GM15510 (cell line): ENCODE data around the gene ACTG1.

Experiments
- POLR2A ChIP-seq: IDR thresholded peaks from 3 replicates; pipeline ENCODE4 v1.6.1; 2011; ENCODE audit warnings: borderline replicate concordance; ENCODE audit not compliant: insufficient read length; ENCODE audit errors: extremely low read depth

The ACTG1 gene

GRCh38 chr17:81503619-81504018 lies 9.0 kb downstream of the ACTG1 start:
- no peak for TF ChIP-seq POLR2A

- no peak for TF ChIP-seq POLR2A
These were observed 10.1 kb downstream of the ACTG1 start for GRCh38 chr17:81502471-81503017.

DNA sequence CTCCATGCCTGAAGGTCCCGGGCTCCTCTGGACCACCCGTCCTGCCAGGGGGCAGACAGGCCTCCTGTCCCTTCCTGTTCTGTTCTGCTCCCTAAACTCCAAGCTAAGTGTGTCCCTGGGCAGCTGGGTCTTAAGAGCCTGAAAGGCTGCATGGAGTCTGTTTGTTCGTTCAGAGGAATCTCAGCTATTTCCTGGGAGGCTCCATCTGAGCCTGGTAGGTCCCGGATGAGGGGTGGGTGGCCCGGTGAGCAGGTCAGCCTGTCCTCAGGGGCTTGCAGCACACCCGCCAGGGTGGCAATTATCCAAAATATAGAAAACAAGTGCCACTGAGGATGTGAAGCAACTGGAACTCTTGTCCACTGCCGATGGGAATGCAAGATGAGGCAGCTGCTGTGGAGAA lies 12.6 kb downstream of the ACTG1 start:
- no peak for TF ChIP-seq POLR2A

DNA sequence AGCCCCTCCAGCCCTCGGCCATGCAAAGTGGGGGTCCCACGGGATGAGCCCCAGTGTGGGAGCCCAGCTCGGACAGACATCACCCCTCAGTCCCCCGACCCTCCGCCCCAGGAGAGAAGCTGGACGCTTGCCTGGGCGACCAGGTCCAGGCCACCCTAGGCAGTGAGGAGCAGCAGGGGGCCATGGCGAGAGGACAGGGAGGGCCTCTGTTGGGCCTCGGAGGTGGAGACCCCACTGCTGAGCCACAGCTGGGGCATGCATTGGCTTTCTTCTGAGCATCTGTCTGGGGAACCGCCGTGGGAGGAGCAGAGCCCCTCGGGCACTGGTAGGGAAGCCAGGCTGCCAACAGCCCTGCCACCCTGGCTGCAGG lies 13.0 kb downstream of the ACTG1 start:
- TF ChIP-seq POLR2A = no peak

DNA sequence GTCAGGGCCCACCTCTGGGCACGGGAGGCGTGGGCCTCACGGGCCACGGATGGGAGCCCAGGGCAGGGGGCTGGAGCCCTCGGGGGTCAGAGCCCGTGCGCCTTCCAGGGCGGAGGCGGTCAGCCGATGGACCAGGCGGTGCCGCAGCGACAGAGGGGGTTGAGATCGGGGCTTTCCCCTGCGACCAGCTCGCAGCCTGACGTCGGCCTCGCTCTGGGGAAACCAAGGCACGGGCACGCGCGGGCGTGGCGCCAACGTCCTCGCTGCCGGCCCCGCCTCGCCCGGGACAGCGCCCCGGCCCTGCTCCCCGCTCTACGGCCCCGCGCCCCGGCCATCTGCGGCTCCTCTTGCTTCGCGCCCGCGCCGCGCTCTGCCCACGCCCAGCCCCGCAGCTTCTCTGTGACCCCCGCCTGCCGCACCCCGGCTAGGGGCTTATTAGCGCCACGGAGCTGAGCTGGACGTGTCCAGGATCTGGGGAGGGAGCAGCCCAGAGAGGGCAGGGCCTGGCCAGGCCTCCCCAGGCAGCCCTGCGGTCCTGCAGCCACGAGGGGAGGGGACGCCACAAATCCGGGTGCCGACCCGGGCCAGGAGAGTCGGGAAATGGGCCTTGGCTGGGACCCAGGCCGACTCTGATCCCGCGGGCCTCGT lies 13.5 kb downstream of the ACTG1 start:
- no peak for TF ChIP-seq POLR2A

DNA sequence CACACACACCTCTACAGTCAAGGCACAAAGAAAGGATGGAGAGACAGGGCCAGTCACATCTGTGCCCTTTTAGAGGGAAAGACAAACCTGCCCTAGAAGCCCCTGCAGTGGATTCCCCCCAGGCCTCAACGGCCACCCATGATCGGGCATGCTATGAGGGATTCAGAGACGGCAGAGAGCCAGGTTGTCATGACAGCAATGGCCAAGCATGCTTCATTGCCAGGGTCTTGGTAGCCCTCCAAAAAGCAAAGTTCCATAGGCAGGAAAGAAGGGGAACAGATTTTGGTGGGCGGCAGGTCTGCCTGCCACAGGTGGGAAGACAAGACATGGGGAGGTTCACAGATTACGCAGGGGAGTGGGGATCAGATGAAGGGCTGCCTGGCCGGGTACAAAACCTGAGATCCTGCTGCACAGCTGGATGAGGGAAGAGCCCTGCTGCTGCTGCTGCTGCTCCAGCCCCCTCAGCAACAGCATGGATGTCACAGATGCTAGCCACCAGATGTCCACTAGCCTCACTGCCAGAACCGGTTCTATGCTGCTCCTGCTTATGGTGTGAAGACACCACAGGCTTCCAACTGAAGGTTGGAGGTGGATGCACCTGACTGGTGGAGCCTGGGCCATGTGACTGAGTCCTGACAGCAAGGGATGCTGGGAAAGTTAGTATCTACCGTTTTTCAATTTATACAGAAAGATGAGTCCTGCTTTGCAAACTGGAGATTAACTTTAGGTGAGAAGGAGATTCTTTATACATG lies 17.8 kb downstream of the ACTG1 start:
- no peak for TF ChIP-seq POLR2A

- no peak for TF ChIP-seq POLR2A
These were observed 19.2 kb downstream of the ACTG1 start for GRCh38 chr17:81493198-81494038.

- no peak for TF ChIP-seq POLR2A
These were observed 19.9 kb downstream of the ACTG1 start for GRCh38 chr17:81492706-81493105.

- no peak for TF ChIP-seq POLR2A
These were observed 20.4 kb downstream of the ACTG1 start for GRCh38 chr17:81492202-81492601.

DNA sequence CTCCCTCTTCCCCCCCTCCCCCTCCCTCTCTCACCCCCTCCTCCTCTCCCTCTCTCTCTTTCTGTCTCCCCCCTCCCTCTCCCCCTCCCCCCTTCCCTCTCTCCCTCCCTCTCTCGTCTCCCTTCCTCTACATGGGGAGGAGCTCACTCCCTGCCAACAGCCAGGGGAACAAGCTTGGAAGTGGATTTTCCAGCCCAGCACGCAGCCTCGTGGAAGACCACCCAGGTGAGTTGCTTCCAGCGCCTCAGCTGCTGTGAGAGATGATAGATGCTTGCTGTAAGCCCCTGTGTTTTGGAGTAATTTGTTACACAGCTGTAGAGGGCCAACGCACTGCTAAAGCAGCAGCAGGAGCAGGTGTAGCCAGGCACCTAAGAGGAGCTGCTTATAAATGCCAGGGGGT lies 20.8 kb downstream of the ACTG1 start:
- TF ChIP-seq POLR2A = no peak

DNA sequence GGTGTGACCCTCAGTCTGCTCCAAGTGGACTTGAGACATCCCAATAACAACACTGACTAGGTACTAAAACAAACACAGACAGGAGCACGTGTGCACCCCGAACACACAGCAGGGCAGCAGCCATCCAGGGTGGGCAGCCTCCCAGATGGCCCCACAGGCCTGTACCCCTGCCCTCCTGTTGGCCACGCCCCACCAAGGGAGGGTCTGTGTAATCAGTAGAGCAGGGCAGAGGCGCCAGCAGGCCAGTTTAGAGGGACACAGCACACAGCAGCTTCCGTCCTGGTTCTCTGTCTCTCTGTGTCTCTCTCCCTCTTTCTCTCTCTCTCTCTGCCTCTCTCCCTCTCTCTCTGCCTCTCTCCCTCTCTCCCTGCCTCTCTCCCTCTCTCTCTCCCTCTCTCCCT lies 21.4 kb downstream of the ACTG1 start:
- TF ChIP-seq POLR2A = no peak

- no peak for TF ChIP-seq POLR2A
These were observed 22.3 kb downstream of the ACTG1 start for GRCh38 chr17:81489998-81490992.

DNA sequence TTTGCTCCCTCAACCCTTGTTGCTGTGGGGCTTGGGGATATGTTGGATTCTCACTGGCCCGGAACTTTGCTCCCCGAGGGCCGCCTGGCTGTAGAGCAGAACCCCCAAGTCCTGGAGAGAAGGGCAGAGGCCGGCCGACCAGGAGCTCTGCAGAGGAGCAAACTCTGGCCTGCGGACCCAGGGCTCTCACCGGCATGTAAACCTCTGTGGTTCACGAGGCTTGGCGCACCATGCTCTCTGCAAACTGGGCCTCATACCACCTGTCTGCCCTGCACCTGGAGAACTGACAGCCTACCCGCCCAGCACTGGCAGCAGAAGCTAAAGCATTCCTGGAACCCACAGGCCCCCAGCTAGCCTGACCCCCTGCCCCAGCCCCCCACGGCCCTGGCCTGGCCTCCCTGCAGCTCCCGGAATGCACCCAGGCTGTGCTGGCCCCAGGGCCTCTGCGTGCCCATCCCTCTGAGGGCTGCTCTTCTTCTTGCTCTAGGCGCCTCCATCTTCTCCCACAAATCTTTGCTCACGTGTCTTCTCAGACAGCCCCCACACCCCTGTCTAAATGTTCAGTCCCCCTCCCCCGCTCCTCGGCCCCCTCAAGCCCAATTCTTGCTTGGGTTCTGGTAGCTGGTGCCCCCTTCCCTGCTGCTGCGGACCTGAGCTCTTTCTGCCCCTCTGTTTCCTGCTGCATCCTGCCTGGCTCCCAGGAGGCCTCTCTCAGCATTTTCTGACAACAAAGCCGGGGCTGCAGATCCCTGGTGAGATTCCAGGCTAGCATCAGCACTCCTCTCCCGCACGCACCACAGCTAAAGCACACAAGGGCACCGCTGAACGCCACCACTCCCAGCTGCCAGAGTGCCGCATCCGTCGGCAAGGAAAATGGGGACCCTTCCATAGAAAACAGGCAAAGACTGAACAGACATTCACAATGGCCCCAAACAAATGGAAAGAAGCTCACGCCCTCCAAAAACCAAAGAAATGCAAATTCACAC lies 23.3 kb downstream of the ACTG1 start:
- TF ChIP-seq POLR2A = no peak
